ENCODE results near the gene CYP8B1. TPM values are rescaled to one million over a fixed set of nuclear protein-coding genes. Genes with fewer than 3 reads are reported as not detected.

CYP8B1 gene
- total RNA-seq, 1 experiment from 2014 or later, result not detected

GRCh38 chr3:42868841-42869240 lies 6.8 kb downstream of the CYP8B1 start:
- Histone ChIP-seq H3K27me3 (replicated peaks; ENCODE audit: control insufficient read depth, insufficient read depth, low read length) (no peaks in the 10 kb centered on the region), H3K4me3 (ENCODE audit: low read depth, low read length) (no peak overlapping the region), H3K36me3 (ENCODE audit: control insufficient read depth, insufficient read depth, low read length) (no peaks in the 10 kb centered on the region), H3K4me1 (no peaks in the 10 kb centered on the region), H3K9me3 (no peaks in the 10 kb centered on the region)
- Mint-ChIP-seq H3K27ac (ENCODE audit: unreplicated experiment) (no peak overlapping the region), H3K9me3 (ENCODE audit: unreplicated experiment) (no peaks in the 10 kb centered on the region), H3K4me1 (ENCODE audit: low read depth, unreplicated experiment) (no peaks in the 10 kb centered on the region), H3K27me3 (ENCODE audit: insufficient read depth, unreplicated experiment) (peaks cover 4% of the 10 kb centered on the region), H3K36me3 (ENCODE audit: insufficient read depth, unreplicated experiment) (no peaks in the 10 kb centered on the region), H3K4me3 (ENCODE audit: unreplicated experiment) (no peak overlapping the region)
- intact Hi-C loops (cut with micrococcal nuclease; ENCODE audit: unreplicated experiment), result no loop called here
- BruUV-seq (replicated peaks), result no TSS peak
- no peak for DNase-seq
- ChIA-PET CTCF (no interaction called here), POLR2A (no interaction called here)
- no peak for TF ChIP-seq CTCF (IDR thresholded peaks at IDR 0.05; ENCODE audit: insufficient read depth in 1 of 2, low read depth in 1 of 2, low read length in 1 of 2, severe bottlenecking in 1 of 2, unreplicated experiment in 1 of 2)

GRCh38 chr3:42867138-42867537 lies 8.5 kb downstream of the CYP8B1 start:
- intact Hi-C loops (cut with micrococcal nuclease; ENCODE audit: unreplicated experiment), result no loop called here
- CTCF ChIA-PET, result no interaction called here
- Histone ChIP-seq H3K4me3 (ENCODE audit: low read depth, low read length) (no peak overlapping the region), H3K27me3 (replicated peaks; ENCODE audit: control insufficient read depth, insufficient read depth, low read length) (no peaks in the 10 kb centered on the region), H3K9me3 (no peaks in the 10 kb centered on the region), H3K4me1 (no peaks in the 10 kb centered on the region), H3K36me3 (ENCODE audit: control insufficient read depth, insufficient read depth, low read length) (no peaks in the 10 kb centered on the region)
- no peaks in the 10 kb centered on the region for H3K9me3 Mint-ChIP-seq (ENCODE audit: unreplicated experiment)
- no peak overlapping the region for H3K4me3 Mint-ChIP-seq (ENCODE audit: unreplicated experiment)
- no TSS peak for BruUV-seq (replicated peaks)
- POLR2A ChIA-PET, result no interaction called here
- DNase-seq, result no peak
- no peaks in the 10 kb centered on the region for H3K36me3 Mint-ChIP-seq (ENCODE audit: insufficient read depth, unreplicated experiment)
- no peaks in the 10 kb centered on the region for H3K4me1 Mint-ChIP-seq (ENCODE audit: low read depth, unreplicated experiment)
- TF ChIP-seq CTCF (IDR thresholded peaks at IDR 0.05; ENCODE audit: insufficient read depth in 1 of 2, low read depth in 1 of 2, low read length in 1 of 2, severe bottlenecking in 1 of 2, unreplicated experiment in 1 of 2), result no peak
- peaks cover under 1% of the 10 kb centered on the region for H3K27me3 Mint-ChIP-seq (ENCODE audit: insufficient read depth, unreplicated experiment)
- no peak overlapping the region for H3K27ac Mint-ChIP-seq (ENCODE audit: unreplicated experiment)

- Mint-ChIP-seq H3K4me3 (ENCODE audit: unreplicated experiment) (no peak overlapping the region), H3K27ac (ENCODE audit: unreplicated experiment) (no peak overlapping the region), H3K36me3 (ENCODE audit: insufficient read depth, unreplicated experiment) (no peaks in the 10 kb centered on the region), H3K27me3 (ENCODE audit: insufficient read depth, unreplicated experiment) (peaks cover 12% of the 10 kb centered on the region), H3K9me3 (ENCODE audit: unreplicated experiment) (no peaks in the 10 kb centered on the region), H3K4me1 (ENCODE audit: low read depth, unreplicated experiment) (no peaks in the 10 kb centered on the region)
- no peaks in the 10 kb centered on the region for H3K4me1 ChIP-seq
- no peaks in the 10 kb centered on the region for H3K9me3 ChIP-seq
- POLR2A ChIA-PET, result no interaction called here
- no peaks in the 10 kb centered on the region for H3K27me3 ChIP-seq (replicated peaks; ENCODE audit: control insufficient read depth, insufficient read depth, low read length)
- H3K4me3 ChIP-seq (ENCODE audit: low read depth, low read length), result no peak overlapping the region
- BruUV-seq (replicated peaks), result no TSS peak
- CTCF ChIA-PET, result no interaction called here
- intact Hi-C loops (cut with micrococcal nuclease; ENCODE audit: unreplicated experiment), result no loop called here
- DNase-seq, result no peak
- no peak for TF ChIP-seq CTCF (IDR thresholded peaks at IDR 0.05; ENCODE audit: insufficient read depth in 1 of 2, low read depth in 1 of 2, low read length in 1 of 2, severe bottlenecking in 1 of 2, unreplicated experiment in 1 of 2)
- H3K36me3 ChIP-seq (ENCODE audit: control insufficient read depth, insufficient read depth, low read length), result no peaks in the 10 kb centered on the region
Observed at GRCh38 chr3:42865256-42865655, 10.4 kb downstream of the CYP8B1 start.
